Neuronal stem cell (in vitro differentiated cells): ENCODE data around the gene OR52N5. TPM values are rescaled to one million over a fixed set of nuclear protein-coding genes. Genes with fewer than 3 reads are reported as not detected.

Experiments used
- DNase-seq: peaks from one replicate; pipeline ENCODE4 v3.0.0-alpha.2; 2013; ENCODE audit warnings: low spot score
- H2AFZ ChIP-seq: one replicate; pipeline ENCODE4 v1.6.1; 2013; ENCODE audit warnings: mild to moderate bottlenecking, low read length, inconsistent platforms
- H2AK5ac ChIP-seq: 2 replicates; pipeline ENCODE4 v1.6.1; 2013; ENCODE audit warnings: low read depth, mild to moderate bottlenecking, inconsistent platforms, low read length, moderate library complexity, mixed read lengths
- H2BK120ac ChIP-seq: 2 replicates; pipeline ENCODE4 v1.6.1; 2013; ENCODE audit warnings: low read depth, mild to moderate bottlenecking, inconsistent platforms, low read length, moderate library complexity, mixed read lengths
- H2BK12ac ChIP-seq: one replicate; pipeline ENCODE4 v1.6.1; 2013; ENCODE audit warnings: low read length, inconsistent platforms
- H2BK15ac ChIP-seq: 2 replicates; pipeline ENCODE4 v1.6.1; 2013; ENCODE audit warnings: mild to moderate bottlenecking, low read length, inconsistent platforms, mixed read lengths
- H2BK5ac ChIP-seq: one replicate; pipeline ENCODE4 v1.6.1; 2013; ENCODE audit warnings: inconsistent platforms, mild to moderate bottlenecking, low read length, moderate library complexity
- H3K14ac ChIP-seq: one replicate; pipeline ENCODE4 v1.6.1; 2013; ENCODE audit warnings: low read length, inconsistent platforms
- H3K18ac ChIP-seq: 2 replicates; pipeline ENCODE4 v1.6.1; 2013; ENCODE audit warnings: low read length, inconsistent platforms
- H3K23ac ChIP-seq: 2 replicates; pipeline ENCODE4 v1.6.1; 2013; ENCODE audit warnings: low read depth, mild to moderate bottlenecking, mixed read lengths, low read length, inconsistent platforms; ENCODE audit not compliant: poor library complexity
- H3K27ac ChIP-seq: replicated peaks from 3 replicates; pipeline ENCODE4 v1.5.1; 2013; ENCODE audit warnings: low read length, inconsistent platforms
- H3K27me3 ChIP-seq, 3 experiments: 2 replicates each; pipeline ENCODE4 v1.6.1; 2013; ENCODE audit warnings: low read length in 3 of 3, mild to moderate bottlenecking in 2 of 3, inconsistent platforms in 1 of 3, low read depth in 1 of 3, mixed read lengths in 1 of 3, moderate library complexity in 1 of 3; ENCODE audit not compliant: control insufficient read depth in 3 of 3, insufficient read depth in 3 of 3
- H3K36me3 ChIP-seq, 2 donors: replicated peaks in 1 of 2; 2 replicates each; pipeline ENCODE4 v1.6.1; 2013; ENCODE audit warnings: low read length in 2 of 2; ENCODE audit not compliant: control insufficient read depth in 2 of 2, insufficient read depth in 2 of 2
- H3K4ac ChIP-seq: 2 replicates; pipeline ENCODE4 v1.6.1; 2013; ENCODE audit warnings: inconsistent platforms, mild to moderate bottlenecking, low read length, moderate library complexity
- H3K4me1 ChIP-seq, 2 donors: 1 replicate in 1 of 2; 2 replicates in 1 of 2; pipeline ENCODE4 v1.6.1; 2013; ENCODE audit warnings: low read length in 2 of 2, low read depth in 1 of 2; ENCODE audit not compliant: control insufficient read depth in 2 of 2, insufficient read depth in 1 of 2
- H3K4me2 ChIP-seq: one replicate; pipeline ENCODE4 v1.6.1; 2013; ENCODE audit warnings: mild to moderate bottlenecking, low read length, inconsistent platforms; ENCODE audit not compliant: insufficient read depth, poor library complexity, severe bottlenecking
- H3K4me3 ChIP-seq, 2 donors: 2 replicates each; pipeline ENCODE4 v1.5.1; 2013; ENCODE audit warnings: low read length in 2 of 2, mild to moderate bottlenecking in 2 of 2, inconsistent platforms in 1 of 2, moderate library complexity in 1 of 2
- H3K79me1 ChIP-seq: one replicate; pipeline ENCODE4 v1.6.1; 2013; ENCODE audit warnings: low read depth, mild to moderate bottlenecking, inconsistent platforms, low read length, moderate library complexity
- H3K9ac ChIP-seq: one replicate; pipeline ENCODE4 v1.6.1; 2013; ENCODE audit warnings: mild to moderate bottlenecking, low read depth, low read length, inconsistent platforms; ENCODE audit not compliant: poor library complexity
- H3K9me3 ChIP-seq, 2 donors: replicated peaks in 1 of 2; 2 replicates each; pipeline versions ENCODE3 to v1.6.1; 2013; ENCODE audit warnings: low read length in 2 of 2, mild to moderate bottlenecking in 2 of 2, inconsistent platforms in 1 of 2, low read depth in 1 of 2, mixed read lengths in 1 of 2, moderate library complexity in 1 of 2; ENCODE audit not compliant: control insufficient read depth in 2 of 2, insufficient read depth in 1 of 2
- H4K8ac ChIP-seq: one replicate; pipeline ENCODE4 v1.6.1; 2013; ENCODE audit warnings: low read depth, mild to moderate bottlenecking, inconsistent platforms, low read length, moderate library complexity
- H4K91ac ChIP-seq: one replicate; pipeline ENCODE4 v1.6.1; 2013; ENCODE audit warnings: low read length, low read depth, mild to moderate bottlenecking, inconsistent platforms; ENCODE audit not compliant: poor library complexity
- WGBS, 2 donors: extraction: QIAGEN DNeasy Blood & Tissue Kit; methylation state at CpG; one replicate each; pipeline ENCODE4 v1.1.7; 2013; ENCODE audit warnings: missing lambda C conversion rate in 2 of 2, mixed read lengths in 1 of 2; ENCODE audit not compliant: insufficient read length in 2 of 2, insufficient replicate concordance in 1 of 2; ENCODE audit errors: extremely low coverage in 2 of 2; 5-methylcytosine and 5-hydroxymethylcytosine counted together
- polyA plus RNA-seq, 2 experiments: library from polyadenylated mRNA; stranded (reverse); fragments of 200-250 nt; gene quantifications; one replicate each; pipeline ENCODE4 v1.2.3, GENCODE V29; 2013

Gene OR52N5
- polyA plus RNA-seq (2013, experiment 1 of 2) = not detected
- polyA plus RNA-seq (2013, experiment 2 of 2) = not detected

DNA sequence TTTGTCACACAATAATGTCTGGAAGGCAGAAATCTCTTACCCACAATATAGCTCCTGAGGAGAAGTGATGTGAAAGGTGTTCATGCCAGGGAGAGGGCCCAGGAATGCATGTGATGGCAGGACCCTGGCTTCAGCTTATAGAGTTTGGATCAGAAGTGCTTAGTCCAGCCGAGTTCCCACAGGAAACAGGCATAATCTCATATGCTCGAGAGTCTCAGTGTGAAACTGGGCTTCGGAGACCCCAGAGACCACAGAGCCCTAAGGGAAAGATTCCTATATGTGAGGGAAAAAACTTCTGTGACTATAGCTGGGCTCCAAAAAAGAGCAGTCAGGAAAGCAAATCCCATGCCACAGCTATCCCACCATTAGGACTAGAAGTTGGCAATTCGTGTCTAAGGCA is at the start of gene OR52N5:
Gene OR52N5, minus strand, starts transcription at position 101 of the 400 bp plus-strand sequence. CDS start 4,721 bp downstream, outside the sequence.
- DNase-seq = no peak
- no peaks in the 10 kb centered on the region for H3K27me3 ChIP-seq
- H2BK15ac ChIP-seq = no peak within 1 kb of the TSS
- no peak within 1 kb of the TSS for H4K8ac ChIP-seq
- no peaks in the 10 kb centered on the region for H3K4me1 ChIP-seq
- no peak within 1 kb of the TSS for H2BK120ac ChIP-seq
- H3K4me2 ChIP-seq = no peak within 1 kb of the TSS
- no peak within 1 kb of the TSS for H2AK5ac ChIP-seq
- H3K4ac ChIP-seq = no peak within 1 kb of the TSS
- no peak within 1 kb of the TSS for H2AFZ ChIP-seq
- H3K14ac ChIP-seq = no peak within 1 kb of the TSS
- H4K91ac ChIP-seq = no peak within 1 kb of the TSS
- H3K23ac ChIP-seq = no peak within 1 kb of the TSS
- no peak within 1 kb of the TSS for H2BK12ac ChIP-seq
- H2BK5ac ChIP-seq = no peak within 1 kb of the TSS
- no peak within 1 kb of the TSS for H3K18ac ChIP-seq
- H3K9me3 ChIP-seq = no peaks in the 10 kb centered on the region
- no peak within 1 kb of the TSS for H3K27ac ChIP-seq
- no peak within 1 kb of the TSS for H3K9ac ChIP-seq
- no CpG with 5 or more reads among the region's 4 CpGs for WGBS, 2 donors
- no peaks in the 10 kb centered on the region for H3K36me3 ChIP-seq
- no peak within 1 kb of the TSS for H3K4me3 ChIP-seq
- H3K79me1 ChIP-seq = peaks cover 2% of the 10 kb centered on the region

DNA sequence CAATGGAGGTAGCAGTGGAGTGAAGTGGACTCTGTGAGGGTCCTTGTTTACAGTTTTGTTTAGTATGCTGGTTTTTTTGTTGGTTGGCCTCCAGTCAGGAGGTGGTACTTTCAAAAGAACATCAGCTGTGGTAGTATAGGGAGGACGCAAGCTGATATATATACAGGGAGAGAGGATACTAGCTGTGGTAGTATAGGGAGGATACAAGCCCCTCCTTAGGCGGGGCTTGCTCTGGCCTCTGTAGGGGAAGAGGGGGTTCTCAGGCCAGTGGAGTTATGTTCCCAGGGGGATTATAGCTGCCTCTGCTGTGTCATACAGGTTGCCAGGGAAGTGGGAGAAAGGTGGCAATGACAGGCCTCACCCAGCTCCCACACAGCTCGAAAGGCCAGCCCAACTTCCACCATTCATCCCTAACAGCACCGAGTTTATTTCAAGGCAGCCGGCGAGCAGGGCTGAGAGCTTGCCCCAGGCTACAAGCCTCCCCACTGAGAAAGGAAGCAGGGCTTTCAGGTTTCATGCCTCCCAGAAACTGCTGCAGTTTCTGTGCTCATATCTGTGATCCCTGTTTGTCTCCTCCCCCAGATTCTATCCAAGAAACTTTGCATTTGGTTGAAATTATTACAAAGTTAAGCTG is 48.2 kb upstream of the OR52N5 start:
- Histone ChIP-seq H2BK12ac (no peak overlapping the region), H2BK15ac (no peak overlapping the region), H3K79me1 (no peaks in the 10 kb centered on the region), H3K4me2 (no peak overlapping the region), H4K91ac (no peak overlapping the region), H2AFZ (peak overlapping the region; percentile 20), H2BK5ac (no peak overlapping the region), H3K18ac (no peak overlapping the region), H2AK5ac (no peak overlapping the region), H3K27me3 (no peaks in the 10 kb centered on the region), H2BK120ac (no peak overlapping the region), H3K9me3 (no peaks in the 10 kb centered on the region), H3K9ac (no peak overlapping the region), H3K27ac (no peak overlapping the region), H3K14ac (no peak overlapping the region), H3K23ac (no peak overlapping the region), H3K4ac (no peak overlapping the region), H3K36me3 (no peaks in the 10 kb centered on the region), H4K8ac (no peak overlapping the region), H3K4me3 (no peak overlapping the region), H3K4me1 (no peaks in the 10 kb centered on the region)
- no CpG with 5 or more reads among the region's 6 CpGs for WGBS, 2 donors
- no peak for DNase-seq

DNA sequence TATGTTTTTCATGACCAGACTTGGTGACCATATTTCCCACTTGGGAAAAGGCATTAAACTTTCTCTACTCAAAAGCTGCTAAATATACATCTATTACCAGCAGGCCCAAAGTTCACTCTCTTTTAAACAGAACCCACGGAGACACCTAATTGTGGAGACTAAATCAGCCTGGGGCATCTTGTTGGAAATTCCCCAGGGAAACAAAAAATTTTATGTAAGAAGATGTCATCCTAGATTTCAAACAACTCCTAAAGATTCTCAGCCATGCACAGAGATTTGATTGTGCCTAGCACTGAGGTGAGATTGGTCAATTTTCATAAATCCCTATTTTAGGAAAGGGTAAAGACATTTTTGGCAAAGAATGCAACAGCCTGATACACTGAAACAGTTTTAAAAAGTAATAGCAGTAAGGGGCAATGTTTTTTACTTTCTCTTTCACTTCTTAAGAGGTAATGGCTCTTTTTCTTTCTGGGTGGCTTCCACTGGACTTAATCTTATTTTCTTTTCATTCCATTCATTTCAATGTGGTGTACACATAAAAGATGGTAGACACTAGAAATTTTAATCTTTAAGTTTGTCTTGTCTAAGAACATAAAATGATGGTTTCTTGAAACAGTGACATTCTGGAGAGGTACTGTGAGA is 35.2 kb upstream of the OR52N5 start:
- H3K79me1 ChIP-seq = no peaks in the 10 kb centered on the region
- H3K27me3 ChIP-seq = no peaks in the 10 kb centered on the region
- H4K8ac ChIP-seq = no peak overlapping the region
- no peak for DNase-seq
- H3K4me1 ChIP-seq = no peaks in the 10 kb centered on the region
- H2BK15ac ChIP-seq = no peak overlapping the region
- no peak overlapping the region for H3K23ac ChIP-seq
- no peaks in the 10 kb centered on the region for H3K9me3 ChIP-seq
- no peak overlapping the region for H2AFZ ChIP-seq
- no peaks in the 10 kb centered on the region for H3K36me3 ChIP-seq
- H2BK12ac ChIP-seq = no peak overlapping the region
- H3K27ac ChIP-seq = no peak overlapping the region
- WGBS, 2 donors = no CpG with 5 or more reads among the region's 1 CpG
- H4K91ac ChIP-seq = no peak overlapping the region
- H3K14ac ChIP-seq = no peak overlapping the region
- H3K4ac ChIP-seq = no peak overlapping the region
- H3K9ac ChIP-seq = no peak overlapping the region
- no peak overlapping the region for H3K4me3 ChIP-seq
- H3K4me2 ChIP-seq = no peak overlapping the region
- no peak overlapping the region for H3K18ac ChIP-seq
- H2BK5ac ChIP-seq = no peak overlapping the region
- H2AK5ac ChIP-seq = no peak overlapping the region
- H2BK120ac ChIP-seq = no peak overlapping the region

DNA sequence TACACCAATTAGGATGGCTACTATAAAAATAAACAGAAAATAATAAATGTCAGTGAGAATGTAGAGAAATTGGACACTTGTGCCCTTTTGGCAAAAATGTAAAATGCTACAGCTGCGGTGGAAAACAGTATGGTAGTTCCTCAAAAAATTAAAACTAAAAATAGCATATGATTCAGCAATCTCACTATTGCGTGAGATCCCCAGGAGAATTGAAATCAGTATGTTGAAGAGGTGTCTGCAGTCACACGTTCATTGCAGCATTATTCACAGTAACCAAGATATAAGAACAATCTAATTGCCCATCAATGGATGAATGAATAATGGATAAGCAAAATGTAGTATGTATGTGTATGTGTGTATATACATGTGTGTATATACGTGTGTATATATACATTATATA is 32.4 kb upstream of the OR52N5 start:
- H4K8ac ChIP-seq = no peak overlapping the region
- H3K18ac ChIP-seq = no peak overlapping the region
- no peaks in the 10 kb centered on the region for H3K36me3 ChIP-seq
- H3K4me2 ChIP-seq = no peak overlapping the region
- H3K27me3 ChIP-seq = no peaks in the 10 kb centered on the region
- no peak overlapping the region for H2AK5ac ChIP-seq
- H3K27ac ChIP-seq = no peak overlapping the region
- no CpG with 5 or more reads among the region's 4 CpGs for WGBS, 2 donors
- H3K14ac ChIP-seq = no peak overlapping the region
- H2BK120ac ChIP-seq = no peak overlapping the region
- no peaks in the 10 kb centered on the region for H3K79me1 ChIP-seq
- DNase-seq = no peak
- H2BK12ac ChIP-seq = no peak overlapping the region
- H3K9me3 ChIP-seq = no peaks in the 10 kb centered on the region
- H3K9ac ChIP-seq = no peak overlapping the region
- H2AFZ ChIP-seq = no peak overlapping the region
- no peak overlapping the region for H4K91ac ChIP-seq
- H3K4me1 ChIP-seq = no peaks in the 10 kb centered on the region
- H2BK5ac ChIP-seq = no peak overlapping the region
- no peak overlapping the region for H2BK15ac ChIP-seq
- no peak overlapping the region for H3K4me3 ChIP-seq
- H3K23ac ChIP-seq = no peak overlapping the region
- H3K4ac ChIP-seq = no peak overlapping the region
